ENCODE measurements around the gene MTFMT.
A peak's percentile ranks its signal among the peaks of the same experiment; 100 is the strongest.
"Not testable (repeated sequence)": the region's sequence is repeated elsewhere in the genome, so short reads cannot be mapped to it uniquely, and the experiment has no call there.

The MTFMT gene

DNA sequence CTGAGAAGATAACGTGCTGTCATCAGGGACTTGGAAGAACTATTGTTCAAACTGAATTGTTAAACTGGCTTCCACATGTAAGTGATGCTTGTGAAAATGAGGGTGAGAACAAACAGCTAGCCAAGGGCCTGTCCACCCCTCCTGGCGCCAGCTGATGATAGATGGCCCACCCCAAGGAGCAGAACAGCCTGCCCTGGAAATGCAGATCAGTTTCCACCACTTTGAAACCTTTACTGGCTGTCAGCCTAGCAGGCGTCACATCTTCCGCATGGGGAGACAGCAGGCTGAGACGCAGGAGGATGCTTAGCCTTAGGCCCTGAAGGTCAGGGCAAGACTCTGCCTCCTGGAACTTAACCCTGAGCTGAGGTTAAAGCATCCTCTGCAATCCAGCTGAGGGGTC lies 9.4 kb upstream of the MTFMT start:
- peaks cover 5% of the 10 kb centered on the region for H3K27me3 Mint-ChIP-seq
- H3K4me3 Mint-ChIP-seq, result no peak overlapping the region
- H3K9me3 Mint-ChIP-seq, result no peaks in the 10 kb centered on the region
- intact Hi-C loops (cut with micrococcal nuclease), result no loop called here
- H3K36me3 Mint-ChIP-seq (ENCODE audit: low read depth), result no peaks in the 10 kb centered on the region
- no peak overlapping the region for H3K27ac Mint-ChIP-seq
- peaks cover 16% of the 10 kb centered on the region for H3K4me1 Mint-ChIP-seq (ENCODE audit: low read depth)

DNA sequence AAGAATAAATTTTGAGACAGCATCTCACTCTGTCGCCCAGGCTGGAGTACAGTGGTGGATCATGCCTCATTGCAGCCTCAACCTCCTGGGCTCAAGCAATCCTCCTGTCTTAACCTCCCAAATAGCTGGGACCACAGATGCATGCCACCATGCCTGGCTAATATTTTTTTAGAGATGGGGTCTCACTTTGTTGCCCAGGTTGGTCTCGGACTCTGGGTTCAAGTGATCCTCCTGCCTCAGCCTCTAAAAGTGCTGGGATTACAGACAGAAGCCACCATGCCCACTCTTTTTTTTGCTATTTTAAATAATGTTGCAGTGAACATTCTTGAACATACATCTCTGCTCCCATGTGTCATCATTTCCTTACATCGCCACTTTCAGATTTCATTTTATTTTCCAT lies 9.0 kb upstream of the MTFMT start:
- Mint-ChIP-seq H3K36me3 (ENCODE audit: low read depth) (no peaks in the 10 kb centered on the region), H3K27ac (no peak overlapping the region), H3K4me1 (ENCODE audit: low read depth) (peaks cover 16% of the 10 kb centered on the region), H3K4me3 (no peak overlapping the region), H3K27me3 (peaks cover 5% of the 10 kb centered on the region), H3K9me3 (no peaks in the 10 kb centered on the region)
- intact Hi-C loops (cut with micrococcal nuclease), result no loop called here

DNA sequence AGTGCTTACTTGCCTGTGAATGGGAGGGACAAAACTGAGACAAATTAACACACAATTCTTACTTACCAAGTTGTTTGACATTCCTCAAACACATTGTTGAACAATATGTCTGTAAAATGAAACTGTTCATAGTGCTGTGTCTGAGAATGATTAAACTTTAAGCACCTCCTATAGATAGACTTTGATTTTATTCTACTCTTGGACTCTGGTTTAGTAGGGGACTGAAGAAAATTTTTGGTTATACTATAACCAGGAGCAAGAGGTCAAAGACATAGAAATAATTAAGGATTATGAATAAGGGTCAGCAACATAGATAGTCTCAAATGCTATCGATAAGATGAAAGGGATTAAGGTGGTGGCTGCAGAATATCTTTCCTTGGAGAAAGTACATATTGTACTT lies 7.9 kb upstream of the MTFMT start:
- peaks cover 9% of the 10 kb centered on the region for H3K27me3 Mint-ChIP-seq
- H3K9me3 Mint-ChIP-seq, result no peaks in the 10 kb centered on the region
- intact Hi-C loops (cut with micrococcal nuclease), result no loop called here
- H3K4me3 Mint-ChIP-seq, result no peak overlapping the region
- H3K4me1 Mint-ChIP-seq (ENCODE audit: low read depth), result peaks cover 16% of the 10 kb centered on the region
- no peaks in the 10 kb centered on the region for H3K36me3 Mint-ChIP-seq (ENCODE audit: low read depth)
- H3K27ac Mint-ChIP-seq, result no peak overlapping the region

- no peaks in the 10 kb centered on the region for H3K36me3 Mint-ChIP-seq (ENCODE audit: low read depth)
- H3K4me1 Mint-ChIP-seq (ENCODE audit: low read depth), result peaks cover 19% of the 10 kb centered on the region
- H3K27ac Mint-ChIP-seq, result no peak overlapping the region
- H3K4me3 Mint-ChIP-seq, result no peak overlapping the region
- intact Hi-C loops (cut with micrococcal nuclease), result loop anchor here (5.0 kb wide), 1 partner anchor 302 kb away; no protein-coding TSS in a partner anchor
- H3K27me3 Mint-ChIP-seq, result peaks cover 19% of the 10 kb centered on the region
- no peaks in the 10 kb centered on the region for H3K9me3 Mint-ChIP-seq
Observed at GRCh38 chr15:65034719-65035118, 5.3 kb upstream of the MTFMT start.

- Mint-ChIP-seq H3K9me3 (no peaks in the 10 kb centered on the region), H3K4me3 (no peak overlapping the region), H3K4me1 (ENCODE audit: low read depth) (peaks cover 19% of the 10 kb centered on the region), H3K27ac (no peak overlapping the region), H3K36me3 (ENCODE audit: low read depth) (peaks cover 3% of the 10 kb centered on the region), H3K27me3 (peaks cover 19% of the 10 kb centered on the region)
- intact Hi-C loops (cut with micrococcal nuclease), result loop anchor here (2.0 to 5.0 kb wide), 2 partner anchors 67 to 301 kb away; no protein-coding TSS in a partner anchor
Observed at GRCh38 chr15:65033659-65034269, 4.3 kb upstream of the MTFMT start.

GRCh38 chr15:65032801-65033537 lies 3.5 kb upstream of the MTFMT start:
- H3K27ac Mint-ChIP-seq, result peak overlapping the region; percentile 67
- H3K4me3 Mint-ChIP-seq, result no peak overlapping the region
- peaks cover 19% of the 10 kb centered on the region for H3K27me3 Mint-ChIP-seq
- H3K4me1 Mint-ChIP-seq (ENCODE audit: low read depth), result peaks cover 26% of the 10 kb centered on the region
- H3K36me3 Mint-ChIP-seq (ENCODE audit: low read depth), result peaks cover 10% of the 10 kb centered on the region
- H3K9me3 Mint-ChIP-seq, result no peaks in the 10 kb centered on the region
- intact Hi-C loops (cut with micrococcal nuclease), result loop anchor here (2.0 to 5.0 kb wide), 2 partner anchors 68 to 301 kb away; no protein-coding TSS in a partner anchor

- Mint-ChIP-seq H3K27ac (peak overlapping the region; percentile 80), H3K4me3 (peak overlapping the region; percentile 82), H3K27me3 (peaks cover 19% of the 10 kb centered on the region), H3K4me1 (ENCODE audit: low read depth) (peaks cover 44% of the 10 kb centered on the region), H3K36me3 (ENCODE audit: low read depth) (peaks cover 33% of the 10 kb centered on the region), H3K9me3 (no peaks in the 10 kb centered on the region)
- intact Hi-C loops (cut with micrococcal nuclease), result loop anchor here (5.0 kb wide), 2 partner anchors 47 to 297 kb away; no protein-coding TSS in a partner anchor
Observed at GRCh38 chr15:65029736-65030208, 333 bp upstream of the MTFMT start.

DNA sequence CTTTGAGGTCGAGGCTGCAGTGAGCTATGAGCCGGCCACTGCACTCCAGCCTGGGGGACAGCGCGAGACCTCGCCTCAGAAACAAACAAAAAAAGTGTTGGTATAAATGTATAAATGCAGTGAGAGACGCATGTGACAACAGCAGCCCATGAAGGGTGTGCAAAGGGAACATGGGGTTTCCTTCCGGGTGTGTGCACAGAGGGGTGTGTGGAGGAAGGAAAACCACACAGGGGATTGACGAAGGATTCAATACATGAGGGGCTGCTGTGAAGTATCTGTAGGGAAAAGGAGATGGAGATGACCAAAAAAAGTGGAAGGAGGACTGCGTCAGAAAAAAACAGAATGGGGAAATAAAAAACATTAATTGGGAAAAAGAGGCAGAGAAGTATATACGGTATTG lies 1.1 kb downstream of the MTFMT start:
- peak overlapping the region; percentile 86 for H3K4me3 Mint-ChIP-seq
- H3K27ac Mint-ChIP-seq, result peak overlapping the region; percentile 80
- H3K36me3 Mint-ChIP-seq (ENCODE audit: low read depth), result peaks cover 48% of the 10 kb centered on the region
- intact Hi-C loops (cut with micrococcal nuclease), result loop anchor here (5.0 kb wide), 1 partner anchor 46 kb away; no protein-coding TSS in a partner anchor
- peaks cover 39% of the 10 kb centered on the region for H3K4me1 Mint-ChIP-seq (ENCODE audit: low read depth)
- peaks cover 18% of the 10 kb centered on the region for H3K27me3 Mint-ChIP-seq
- H3K9me3 Mint-ChIP-seq, result no peaks in the 10 kb centered on the region

DNA sequence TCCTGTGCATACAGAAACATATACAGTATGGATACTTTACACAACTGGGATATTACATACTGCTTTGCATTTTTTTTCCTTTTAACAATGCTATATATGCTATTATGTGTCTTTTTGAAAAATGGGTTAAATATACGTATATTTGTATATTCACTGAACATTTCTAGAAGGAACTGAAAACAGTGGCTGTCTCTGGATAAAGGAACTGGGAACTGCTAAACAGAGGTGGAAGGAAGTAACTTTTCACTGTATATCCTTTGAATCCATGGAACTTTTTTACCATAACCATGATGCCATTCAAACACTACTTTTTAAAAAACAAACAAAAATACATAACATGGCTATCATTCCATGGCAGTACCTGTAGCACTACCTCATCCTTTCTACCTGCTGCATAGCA lies 1.8 kb downstream of the MTFMT start:
- Mint-ChIP-seq H3K4me3 (peak overlapping the region; percentile 86), H3K36me3 (ENCODE audit: low read depth) (peaks cover 55% of the 10 kb centered on the region), H3K27ac (peak overlapping the region; percentile 80), H3K4me1 (ENCODE audit: low read depth) (peaks cover 31% of the 10 kb centered on the region), H3K27me3 (peaks cover 16% of the 10 kb centered on the region), H3K9me3 (no peaks in the 10 kb centered on the region)
- intact Hi-C loops (cut with micrococcal nuclease), result loop anchor here (5.0 kb wide), 1 partner anchor 45 kb away; no protein-coding TSS in a partner anchor

DNA sequence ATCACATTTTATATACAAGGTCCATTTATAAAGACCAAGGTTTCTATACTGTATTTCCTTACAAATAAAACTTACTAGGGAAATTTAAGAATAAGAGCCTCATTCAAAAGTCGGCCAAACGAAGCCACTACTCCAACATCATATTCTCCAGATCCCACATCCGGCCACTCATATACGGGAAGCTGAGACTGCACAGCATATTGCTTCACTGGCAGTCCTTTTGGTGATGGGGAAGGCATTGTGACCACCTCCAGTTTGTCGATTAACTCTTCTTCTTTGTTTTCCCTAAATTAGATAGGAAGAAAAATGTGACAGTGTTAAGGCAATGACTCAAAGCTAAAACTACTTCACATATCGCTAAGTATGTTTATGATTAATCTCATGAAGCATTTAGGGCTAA lies 2.7 kb downstream of the MTFMT start:
- H3K27ac Mint-ChIP-seq, result no peak overlapping the region
- no peak overlapping the region for H3K4me3 Mint-ChIP-seq
- peaks cover 63% of the 10 kb centered on the region for H3K36me3 Mint-ChIP-seq (ENCODE audit: low read depth)
- H3K9me3 Mint-ChIP-seq, result no peaks in the 10 kb centered on the region
- intact Hi-C loops (cut with micrococcal nuclease), result loop anchor here (5.0 kb wide), 1 partner anchor 44 kb away; no protein-coding TSS in a partner anchor
- H3K27me3 Mint-ChIP-seq, result peaks cover 9% of the 10 kb centered on the region
- H3K4me1 Mint-ChIP-seq (ENCODE audit: low read depth), result peaks cover 25% of the 10 kb centered on the region

DNA sequence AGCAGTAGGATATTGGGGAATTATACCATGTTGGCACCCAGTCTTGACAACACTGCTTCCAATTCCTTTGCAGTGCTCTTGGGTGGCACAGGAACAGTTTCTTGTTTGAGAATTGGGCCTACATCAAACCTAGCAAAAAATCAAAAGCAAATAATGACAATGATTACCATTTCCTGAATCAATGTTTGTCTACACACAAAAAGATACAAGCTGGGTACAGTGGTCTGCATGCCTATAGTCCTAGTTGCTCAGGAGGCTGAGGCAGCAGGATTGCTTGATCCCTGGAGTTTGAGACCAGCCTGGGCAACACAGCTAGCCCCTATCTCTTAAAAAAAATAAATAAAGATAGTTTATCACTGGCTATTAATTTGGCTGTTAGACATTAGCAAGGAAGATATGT lies 8.0 kb downstream of the MTFMT start:
- intact Hi-C loops (cut with micrococcal nuclease), result no loop called here
- no peaks in the 10 kb centered on the region for H3K9me3 Mint-ChIP-seq
- no peak overlapping the region for H3K4me3 Mint-ChIP-seq

DNA sequence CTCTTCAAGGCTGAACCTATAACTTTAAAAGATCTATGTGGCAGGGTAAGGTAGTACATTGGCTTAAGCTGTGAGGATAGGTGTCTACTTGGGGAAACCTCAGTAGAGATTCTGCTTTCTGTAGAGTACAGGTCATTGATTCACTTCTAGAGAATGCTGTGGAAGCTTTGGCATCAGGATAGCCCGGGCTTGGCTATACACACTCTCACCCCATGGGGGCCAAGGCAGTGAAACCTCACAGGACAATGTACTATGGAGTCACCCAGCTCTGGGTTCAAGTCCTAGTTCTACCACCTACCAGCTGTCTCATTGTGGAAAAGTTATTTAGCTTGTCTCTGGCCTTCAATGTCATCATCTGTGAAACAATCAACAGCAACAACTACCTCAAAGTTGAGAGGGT lies 9.0 kb downstream of the MTFMT start:
- H3K4me1 Mint-ChIP-seq (ENCODE audit: low read depth), result peaks cover 1% of the 10 kb centered on the region

More for the DNA sequence above, 8.0 kb downstream of the MTFMT start:
- H3K27me3 Mint-ChIP-seq, result no peaks in the 10 kb centered on the region
- H3K4me1 Mint-ChIP-seq (ENCODE audit: low read depth), result peaks cover 9% of the 10 kb centered on the region
- H3K27ac Mint-ChIP-seq, result no peak overlapping the region
- peaks cover 98% of the 10 kb centered on the region for H3K36me3 Mint-ChIP-seq (ENCODE audit: low read depth)

GRCh38 chr15:65011198-65011597 lies 18.2 kb downstream of the MTFMT start:
- H3K27me3 Mint-ChIP-seq; H3K9me3 Mint-ChIP-seq; intact Hi-C loops (cut with micrococcal nuclease); H3K27ac Mint-ChIP-seq; H3K4me3 Mint-ChIP-seq: not testable (repeated sequence)
- Mint-ChIP-seq H3K36me3 (ENCODE audit: low read depth) (peaks cover 72% of the 10 kb centered on the region), H3K4me1 (ENCODE audit: low read depth) (peaks cover 16% of the 10 kb centered on the region)

More for the DNA sequence above, 9.0 kb downstream of the MTFMT start:
- H3K9me3 Mint-ChIP-seq, result no peaks in the 10 kb centered on the region
- H3K36me3 Mint-ChIP-seq (ENCODE audit: low read depth), result peaks cover 98% of the 10 kb centered on the region
- H3K4me3 Mint-ChIP-seq, result no peak overlapping the region
- no peaks in the 10 kb centered on the region for H3K27me3 Mint-ChIP-seq
- H3K27ac Mint-ChIP-seq, result no peak overlapping the region
- intact Hi-C loops (cut with micrococcal nuclease), result no loop called here

GRCh38 chr15:65008983-65009382 lies 20.5 kb downstream of the MTFMT start:
- H3K27ac Mint-ChIP-seq, result no peak overlapping the region
- intact Hi-C loops (cut with micrococcal nuclease), result loop anchor here (5.0 kb wide), 1 partner anchor 277 kb away; no protein-coding TSS in a partner anchor
- H3K27me3 Mint-ChIP-seq, result no peaks in the 10 kb centered on the region

More at GRCh38 chr15:65008983-65009382, 20.5 kb downstream of the MTFMT start:
- H3K4me3 Mint-ChIP-seq, result no peak overlapping the region
- H3K36me3 Mint-ChIP-seq (ENCODE audit: low read depth), result peaks cover 72% of the 10 kb centered on the region
- H3K4me1 Mint-ChIP-seq (ENCODE audit: low read depth), result peaks cover 16% of the 10 kb centered on the region
- H3K9me3 Mint-ChIP-seq, result no peaks in the 10 kb centered on the region

Measured in dendritic cell treated with granulocyte-macrophage colony-stimulating factor and Interleukin-4, amounts not matched to agents 40 ng/mL and 50 ng/mL, for 4 days (primary cell).